ENCODE measurements around the gene CWF19L1.

Gene CWF19L1

GRCh38 chr10:100185364-100186252 is 81.8 kb downstream of the CWF19L1 start, which contains the start of gene ERLIN1:
ERLIN1 (minus strand) TSS chr10:100186029; CDS start chr10:100185626, 403 bp downstream.
- Histone ChIP-seq H3K79me1 (ENCODE audit: low read length) (peaks cover 3% of the 10 kb centered on the region), H3K79me2 (ENCODE audit: control insufficient read depth, insufficient read depth, low read length) (peaks cover 3% of the 10 kb centered on the region), H2BK15ac (replicated peaks; ENCODE audit: low read depth) (no peak within 1 kb of the TSS), H2AK5ac (ENCODE audit: low read length) (no peak within 1 kb of the TSS), H4K5ac (ENCODE audit: low read length) (peak within 1 kb of the TSS; percentile 92), H3K4me2 (ENCODE audit: low read length) (peak within 1 kb of the TSS; percentile 96), H3K4me1 (ENCODE audit: control insufficient read depth, low read depth, low read length) (peaks cover 2% of the 10 kb centered on the region), H4K8ac (ENCODE audit: low read depth, low read length) (no peak within 1 kb of the TSS), H3K18ac (ENCODE audit: low read length) (peak within 1 kb of the TSS; percentile 33), H3K4me3 (ENCODE audit: low read length) (peak within 1 kb of the TSS; percentile 91), H3K9ac (ENCODE audit: low read length) (peak within 1 kb of the TSS; percentile 97), H2BK5ac (ENCODE audit: low read length) (peak within 1 kb of the TSS; percentile 73), H3K4ac (ENCODE audit: low read depth, low read length) (no peak within 1 kb of the TSS), H3K27me3 (ENCODE audit: insufficient read depth, low read length, poor library complexity) (no peaks in the 10 kb centered on the region), H2BK120ac (ENCODE audit: low read depth, low read length) (no peak within 1 kb of the TSS), H3K27ac (ENCODE audit: low read depth, low read length) (peak within 1 kb of the TSS; percentile 68), H3K36me3 (ENCODE audit: control insufficient read depth, insufficient read depth, low read length) (peaks cover 1% of the 10 kb centered on the region), H3K56ac (ENCODE audit: low read length) (peak within 1 kb of the TSS; percentile 97), H3K23ac (ENCODE audit: low read length) (peak within 1 kb of the TSS; percentile 56)
- no CpG with 5 or more reads among the region's 65 CpGs for WGBS (ENCODE audit: extremely low coverage, insufficient coverage, low lambda C conversion rate)
- DNase-seq: peak; percentile 96

GRCh38 chr10:100184840-100185239 is 82.6 kb downstream of the CWF19L1 start:
- Histone ChIP-seq H3K9ac (ENCODE audit: low read length) (peak overlapping the region; percentile 96), H3K56ac (ENCODE audit: low read length) (peak overlapping the region; percentile 69), H3K27me3 (ENCODE audit: insufficient read depth, low read length, poor library complexity) (no peaks in the 10 kb centered on the region), H2AK5ac (ENCODE audit: low read length) (no peak overlapping the region), H2BK15ac (replicated peaks; ENCODE audit: low read depth) (no peak overlapping the region), H3K36me3 (ENCODE audit: control insufficient read depth, insufficient read depth, low read length) (no peaks in the 10 kb centered on the region), H3K4ac (ENCODE audit: low read depth, low read length) (no peak overlapping the region), H3K79me2 (ENCODE audit: control insufficient read depth, insufficient read depth, low read length) (peaks cover 3% of the 10 kb centered on the region), H2BK120ac (ENCODE audit: low read depth, low read length) (no peak overlapping the region), H3K79me1 (ENCODE audit: low read length) (peaks cover 3% of the 10 kb centered on the region), H2BK5ac (ENCODE audit: low read length) (no peak overlapping the region), H4K8ac (ENCODE audit: low read depth, low read length) (no peak overlapping the region), H3K18ac (ENCODE audit: low read length) (no peak overlapping the region), H3K4me2 (ENCODE audit: low read length) (peak overlapping the region; percentile 96), H3K27ac (ENCODE audit: low read depth, low read length) (no peak overlapping the region), H3K4me3 (ENCODE audit: low read length) (peak overlapping the region; percentile 91), H4K5ac (ENCODE audit: low read length) (no peak overlapping the region), H3K4me1 (ENCODE audit: control insufficient read depth, low read depth, low read length) (peaks cover 2% of the 10 kb centered on the region), H3K23ac (ENCODE audit: low read length) (no peak overlapping the region)
- WGBS (ENCODE audit: extremely low coverage, insufficient coverage, low lambda C conversion rate): no CpG with 5 or more reads among the region's 4 CpGs
- peak; percentile 38 for DNase-seq

GRCh38 chr10:100184426-100184825 is 83.0 kb downstream of the CWF19L1 start:
- Histone ChIP-seq H3K23ac (ENCODE audit: low read length) (no peak overlapping the region), H3K4me1 (ENCODE audit: control insufficient read depth, low read depth, low read length) (peaks cover 2% of the 10 kb centered on the region), H3K4me3 (ENCODE audit: low read length) (no peak overlapping the region), H4K5ac (ENCODE audit: low read length) (no peak overlapping the region), H2BK120ac (ENCODE audit: low read depth, low read length) (no peak overlapping the region), H3K56ac (ENCODE audit: low read length) (no peak overlapping the region), H2AK5ac (ENCODE audit: low read length) (no peak overlapping the region), H3K18ac (ENCODE audit: low read length) (no peak overlapping the region), H3K9ac (ENCODE audit: low read length) (peak overlapping the region; percentile 96), H4K8ac (ENCODE audit: low read depth, low read length) (no peak overlapping the region), H3K4ac (ENCODE audit: low read depth, low read length) (no peak overlapping the region), H2BK5ac (ENCODE audit: low read length) (no peak overlapping the region), H3K27ac (ENCODE audit: low read depth, low read length) (no peak overlapping the region), H3K79me1 (ENCODE audit: low read length) (peaks cover 3% of the 10 kb centered on the region), H3K36me3 (ENCODE audit: control insufficient read depth, insufficient read depth, low read length) (no peaks in the 10 kb centered on the region), H3K79me2 (ENCODE audit: control insufficient read depth, insufficient read depth, low read length) (peaks cover 3% of the 10 kb centered on the region), H3K27me3 (ENCODE audit: insufficient read depth, low read length, poor library complexity) (no peaks in the 10 kb centered on the region), H2BK15ac (replicated peaks; ENCODE audit: low read depth) (no peak overlapping the region), H3K4me2 (ENCODE audit: low read length) (peak overlapping the region; percentile 96)
- DNase-seq: no peak
- WGBS (ENCODE audit: extremely low coverage, insufficient coverage, low lambda C conversion rate): no CpG with 5 or more reads among the region's 1 CpG

- Histone ChIP-seq H3K79me1 (ENCODE audit: low read length) (peaks cover 3% of the 10 kb centered on the region), H3K4me3 (ENCODE audit: low read length) (no peak overlapping the region), H3K23ac (ENCODE audit: low read length) (no peak overlapping the region), H3K9ac (ENCODE audit: low read length) (no peak overlapping the region), H3K27me3 (ENCODE audit: insufficient read depth, low read length, poor library complexity) (no peaks in the 10 kb centered on the region), H3K4me2 (ENCODE audit: low read length) (no peak overlapping the region), H3K36me3 (ENCODE audit: control insufficient read depth, insufficient read depth, low read length) (no peaks in the 10 kb centered on the region), H2BK120ac (ENCODE audit: low read depth, low read length) (no peak overlapping the region), H3K4me1 (ENCODE audit: control insufficient read depth, low read depth, low read length) (peaks cover 2% of the 10 kb centered on the region), H2AK5ac (ENCODE audit: low read length) (no peak overlapping the region), H4K8ac (ENCODE audit: low read depth, low read length) (no peak overlapping the region), H2BK5ac (ENCODE audit: low read length) (no peak overlapping the region), H2BK15ac (replicated peaks; ENCODE audit: low read depth) (no peak overlapping the region), H3K56ac (ENCODE audit: low read length) (no peak overlapping the region), H4K5ac (ENCODE audit: low read length) (no peak overlapping the region), H3K4ac (ENCODE audit: low read depth, low read length) (no peak overlapping the region), H3K79me2 (ENCODE audit: control insufficient read depth, insufficient read depth, low read length) (peaks cover 3% of the 10 kb centered on the region), H3K18ac (ENCODE audit: low read length) (no peak overlapping the region), H3K27ac (ENCODE audit: low read depth, low read length) (no peak overlapping the region)
- DNase-seq: no peak
- no CpG with 5 or more reads among the region's 3 CpGs for WGBS (ENCODE audit: extremely low coverage, insufficient coverage, low lambda C conversion rate)
These were observed 84.0 kb downstream of the CWF19L1 start for GRCh38 chr10:100183481-100183880.

GRCh38 chr10:100182908-100183307 is 84.5 kb downstream of the CWF19L1 start:
- no peak overlapping the region for H2BK120ac ChIP-seq (ENCODE audit: low read depth, low read length)

More at GRCh38 chr10:100182908-100183307, 84.5 kb downstream of the CWF19L1 start:
- H3K4me2 ChIP-seq (ENCODE audit: low read length): no peak overlapping the region
- peaks cover 2% of the 10 kb centered on the region for H3K4me1 ChIP-seq (ENCODE audit: control insufficient read depth, low read depth, low read length)
- DNase-seq: no peak
- no peak overlapping the region for H4K8ac ChIP-seq (ENCODE audit: low read depth, low read length)
- no peaks in the 10 kb centered on the region for H3K27me3 ChIP-seq (ENCODE audit: insufficient read depth, low read length, poor library complexity)
- H2BK15ac ChIP-seq (replicated peaks; ENCODE audit: low read depth): no peak overlapping the region
- H3K56ac ChIP-seq (ENCODE audit: low read length): no peak overlapping the region
- H3K79me1 ChIP-seq (ENCODE audit: low read length): peaks cover 3% of the 10 kb centered on the region
- H3K4me3 ChIP-seq (ENCODE audit: low read length): no peak overlapping the region
- no peak overlapping the region for H3K18ac ChIP-seq (ENCODE audit: low read length)
- H2BK5ac ChIP-seq (ENCODE audit: low read length): no peak overlapping the region
- peaks cover 3% of the 10 kb centered on the region for H3K79me2 ChIP-seq (ENCODE audit: control insufficient read depth, insufficient read depth, low read length)
- H3K27ac ChIP-seq (ENCODE audit: low read depth, low read length): no peak overlapping the region
- H3K23ac ChIP-seq (ENCODE audit: low read length): no peak overlapping the region
- H2AK5ac ChIP-seq (ENCODE audit: low read length): no peak overlapping the region
- no peak overlapping the region for H4K5ac ChIP-seq (ENCODE audit: low read length)
- WGBS (ENCODE audit: extremely low coverage, insufficient coverage, low lambda C conversion rate): no CpG with 5 or more reads among the region's 3 CpGs
- H3K4ac ChIP-seq (ENCODE audit: low read depth, low read length): no peak overlapping the region
- no peak overlapping the region for H3K9ac ChIP-seq (ENCODE audit: low read length)
- no peaks in the 10 kb centered on the region for H3K36me3 ChIP-seq (ENCODE audit: control insufficient read depth, insufficient read depth, low read length)

Measured in mesendoderm (in vitro differentiated cells).